T-helper 9 cell (primary cell): ENCODE measurements around the gene SKI.

Experiments used
- DNase-seq: peaks from one replicate; pipeline ENCODE4 v3.0.0-alpha.2; 2020

The SKI gene

GRCh38 chr1:2194898-2195673 is 33.0 kb upstream of the SKI start:
- DNase-seq: peak; percentile 84

- DNase-seq: no peak
Observed at GRCh38 chr1:2195785-2196184, 32.3 kb upstream of the SKI start.

- no peak for DNase-seq
Observed at GRCh38 chr1:2196901-2197638, 31.0 kb upstream of the SKI start.

GRCh38 chr1:2197707-2198165 is 30.4 kb upstream of the SKI start:
- no peak for DNase-seq

- DNase-seq: no peak
Observed at GRCh38 chr1:2198571-2198970, 29.5 kb upstream of the SKI start.

GRCh38 chr1:2199042-2199810 is 28.9 kb upstream of the SKI start:
- peak; percentile 63 for DNase-seq

- no peak for DNase-seq
Observed at GRCh38 chr1:2200308-2200943, 27.7 kb upstream of the SKI start.

GRCh38 chr1:2201062-2201461 is 27.1 kb upstream of the SKI start:
- DNase-seq: no peak

- DNase-seq: no peak
Observed at GRCh38 chr1:2202008-2202575, 26.0 kb upstream of the SKI start.

GRCh38 chr1:2202843-2203601 is 25.1 kb upstream of the SKI start:
- DNase-seq: no peak

GRCh38 chr1:2203671-2204414 is 24.3 kb upstream of the SKI start:
- no peak for DNase-seq

GRCh38 chr1:2204415-2205190 is 23.5 kb upstream of the SKI start:
- DNase-seq: peak; percentile 98

GRCh38 chr1:2205191-2205952 is 22.7 kb upstream of the SKI start:
- DNase-seq: no peak

GRCh38 chr1:2206813-2207487 is 21.2 kb upstream of the SKI start:
- no peak for DNase-seq

- DNase-seq: no peak
Observed at GRCh38 chr1:2208309-2209239, 19.5 kb upstream of the SKI start.

GRCh38 chr1:2209400-2210083 is 18.6 kb upstream of the SKI start:
- DNase-seq: no peak

GRCh38 chr1:2210084-2210653 is 17.9 kb upstream of the SKI start:
- no peak for DNase-seq
